Stimulated activated naive CD8-positive, alpha-beta T cell treated with anti-CD3 and anti-CD28 coated beads, Interleukin-15, Interleukin-2, amounts not matched to agents 100 U/mL and 50 U/mL, for 24 hours (primary cell): ENCODE results near the gene IDNK.
A peak's percentile ranks its signal among the peaks of the same experiment; 100 is the strongest.

Source experiments
- ATAC-seq: fragments of 150-1000 bp; cut with Tn5 transposase; one replicate; pipeline ENCODE4 v1.10.0; 2021
- DNase-seq: peaks from one replicate; pipeline ENCODE4 v3.0.0; 2021

The IDNK gene

GRCh38 chr9:83633676-83634075 is 10.7 kb downstream of the IDNK start:
- no peak for DNase-seq
- no peak for ATAC-seq

GRCh38 chr9:83636813-83637212 is 13.9 kb downstream of the IDNK start:
- no peak for DNase-seq
- ATAC-seq: no peak

GRCh38 chr9:83637389-83637788 is 14.4 kb downstream of the IDNK start:
- no peak for DNase-seq
- ATAC-seq: no peak

GRCh38 chr9:83639266-83639665 is 16.3 kb downstream of the IDNK start:
- DNase-seq (no peak), ATAC-seq (no peak)

- DNase-seq (no peak), ATAC-seq (no peak)
Measured at GRCh38 chr9:83642793-83643192, 19.9 kb downstream of the IDNK start.

GRCh38 chr9:83646500-83647239 is 23.7 kb downstream of the IDNK start:
- ATAC-seq (no peak), DNase-seq (no peak)

GRCh38 chr9:83649080-83649479 is 26.1 kb downstream of the IDNK start:
- peak; percentile 62 for ATAC-seq
- DNase-seq: peak; percentile 78

- DNase-seq (no peak), ATAC-seq (no peak)
Measured at GRCh38 chr9:83649515-83649914, 26.6 kb downstream of the IDNK start.

GRCh38 chr9:83651558-83651957 is 28.6 kb downstream of the IDNK start:
- no peak for ATAC-seq
- no peak for DNase-seq

- DNase-seq (no peak), ATAC-seq (no peak)
Measured at GRCh38 chr9:83652433-83652832, 29.5 kb downstream of the IDNK start.

- ATAC-seq: no peak
Measured at GRCh38 chr9:83655433-83655832, 32.5 kb downstream of the IDNK start.

GRCh38 chr9:83656032-83656680 is 33.2 kb downstream of the IDNK start:
- DNase-seq (no peak), ATAC-seq (no peak)

More at GRCh38 chr9:83655433-83655832, 32.5 kb downstream of the IDNK start:
- no peak for DNase-seq

GRCh38 chr9:83656952-83657351 is 34.0 kb downstream of the IDNK start:
- peak; percentile 14 for ATAC-seq
- DNase-seq: no peak

- DNase-seq (no peak), ATAC-seq (no peak)
Measured at GRCh38 chr9:83662933-83663332, 40.0 kb downstream of the IDNK start.

GRCh38 chr9:83665580-83666200 is 42.7 kb downstream of the IDNK start:
- no peak for DNase-seq
- no peak for ATAC-seq

GRCh38 chr9:83669067-83669466 is 46.1 kb downstream of the IDNK start:
- no peak for DNase-seq
- ATAC-seq: no peak

GRCh38 chr9:83670381-83670780 is 47.4 kb downstream of the IDNK start:
- no peak for DNase-seq

GRCh38 chr9:83671451-83671850 is 48.5 kb downstream of the IDNK start:
- ATAC-seq (no peak), DNase-seq (no peak)

More at GRCh38 chr9:83670381-83670780, 47.4 kb downstream of the IDNK start:
- ATAC-seq: no peak

- ATAC-seq (no peak), DNase-seq (no peak)
Measured at GRCh38 chr9:83675466-83675865, 52.5 kb downstream of the IDNK start.

GRCh38 chr9:83677596-83677995 is 54.7 kb downstream of the IDNK start:
- ATAC-seq: no peak
- no peak for DNase-seq

- ATAC-seq (no peak), DNase-seq (no peak)
Measured at GRCh38 chr9:83680233-83680632, 57.3 kb downstream of the IDNK start.

- DNase-seq: no peak
- ATAC-seq: no peak
Measured at GRCh38 chr9:83681490-83681889, 58.5 kb downstream of the IDNK start.

- DNase-seq (no peak), ATAC-seq (peak; percentile 88)
Measured at GRCh38 chr9:83688921-83689320, 66.0 kb downstream of the IDNK start.
